Hepatocyte (in vitro differentiated cells): ENCODE measurements around the gene ELAVL3.

Source experiments
- EZH2 ChIP-seq: fragments of 200-600 bp; sonication (generic); IDR thresholded peaks from 2 replicates; pipeline ENCODE4 v1.6.1; 2016; ENCODE audit warnings: antibody characterized with exemption, mild to moderate bottlenecking, borderline replicate concordance
- TF ChIP-seq, protein P1 (sequence below): fragments of 200-600 bp; sonication (generic); IDR thresholded peaks from 2 replicates; pipeline ENCODE4 v1.5.1; 2016; ENCODE audit warnings: antibody characterized with exemption, mild to moderate bottlenecking; ENCODE audit not compliant: poor library complexity

DNA sequence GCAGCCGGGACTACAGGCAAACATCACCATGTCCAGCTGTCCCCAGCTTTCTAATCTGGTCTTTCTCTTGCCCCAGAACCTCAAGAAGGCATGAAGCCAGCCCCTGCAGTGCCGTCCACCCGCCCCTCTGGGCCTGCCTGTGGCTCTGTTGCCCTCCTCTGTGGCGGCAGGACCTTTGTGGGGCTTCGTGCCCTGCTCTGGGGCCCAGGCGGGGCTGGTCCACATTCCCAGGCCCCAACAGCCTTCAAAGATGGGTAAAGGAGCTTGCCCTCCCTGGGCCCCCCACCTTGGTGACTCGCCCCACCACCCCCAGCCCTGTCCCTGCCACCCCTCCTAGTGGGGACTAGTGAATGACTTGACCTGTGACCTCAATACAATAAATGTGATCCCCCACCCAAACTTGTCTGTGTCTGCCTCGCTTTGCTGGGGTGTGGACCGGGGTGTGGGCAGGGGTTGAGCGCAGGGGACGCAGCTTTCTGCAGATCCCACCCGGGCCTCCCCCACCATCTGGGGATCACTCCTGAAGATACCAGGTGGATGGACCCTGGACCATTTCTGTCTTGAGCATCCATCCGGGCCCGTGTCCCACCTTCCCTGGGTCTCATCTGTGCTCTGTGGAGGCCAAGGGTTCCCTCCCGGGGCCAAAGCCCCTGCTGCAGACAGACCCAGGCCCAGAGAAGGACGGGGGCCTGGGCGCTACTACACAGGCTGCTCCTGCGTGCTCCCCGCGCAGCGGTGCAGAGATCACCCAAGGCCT lies 30.1 kb downstream of the ELAVL3 start:
- TF ChIP-seq, protein P1, sequence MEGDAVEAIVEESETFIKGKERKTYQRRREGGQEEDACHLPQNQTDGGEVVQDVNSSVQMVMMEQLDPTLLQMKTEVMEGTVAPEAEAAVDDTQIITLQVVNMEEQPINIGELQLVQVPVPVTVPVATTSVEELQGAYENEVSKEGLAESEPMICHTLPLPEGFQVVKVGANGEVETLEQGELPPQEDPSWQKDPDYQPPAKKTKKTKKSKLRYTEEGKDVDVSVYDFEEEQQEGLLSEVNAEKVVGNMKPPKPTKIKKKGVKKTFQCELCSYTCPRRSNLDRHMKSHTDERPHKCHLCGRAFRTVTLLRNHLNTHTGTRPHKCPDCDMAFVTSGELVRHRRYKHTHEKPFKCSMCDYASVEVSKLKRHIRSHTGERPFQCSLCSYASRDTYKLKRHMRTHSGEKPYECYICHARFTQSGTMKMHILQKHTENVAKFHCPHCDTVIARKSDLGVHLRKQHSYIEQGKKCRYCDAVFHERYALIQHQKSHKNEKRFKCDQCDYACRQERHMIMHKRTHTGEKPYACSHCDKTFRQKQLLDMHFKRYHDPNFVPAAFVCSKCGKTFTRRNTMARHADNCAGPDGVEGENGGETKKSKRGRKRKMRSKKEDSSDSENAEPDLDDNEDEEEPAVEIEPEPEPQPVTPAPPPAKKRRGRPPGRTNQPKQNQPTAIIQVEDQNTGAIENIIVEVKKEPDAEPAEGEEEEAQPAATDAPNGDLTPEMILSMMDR: no peak
- no peak for TF ChIP-seq EZH2
